SK-N-SH treated with all-trans-retinoic acid at 6 μM for 48 hours (cell line): ENCODE data around the gene SPTLC1.
"Not testable (repeated sequence)": the region's sequence is repeated elsewhere in the genome, so short reads cannot be mapped to it uniquely, and the experiment has no call there.

Source experiments
- ATAC-seq: fragments of 200-7000 bp; cut with Tn5 transposase; 3 replicates; pipeline ENCODE4 v1.9.1; 2020; ENCODE audit warnings: mild to moderate bottlenecking, moderate library complexity
- ARNTL ChIP-seq: fragments of 450-650 bp; formaldehyde crosslinking; IDR thresholded peaks from 2 replicates; pipeline ENCODE4 v1.5.0; 2020; ENCODE audit warnings: low read depth, mild to moderate bottlenecking, moderate library complexity, borderline replicate concordance
- BACH2 ChIP-seq: fragments of 250-450 bp; sonication (Bioruptor Pico); IDR thresholded peaks from 2 replicates; pipeline ENCODE4 v1.9.0; 2021; ENCODE audit warnings: mild to moderate bottlenecking, borderline replicate concordance
- CSDC2 ChIP-seq: fragments of 250-450 bp; sonication (Bioruptor Pico); IDR thresholded peaks from 2 replicates; pipeline ENCODE4 v1.5.0; 2020; ENCODE audit warnings: mild to moderate bottlenecking, moderate library complexity
- GLIS3 ChIP-seq: fragments of 250-450 bp; sonication (Bioruptor Pico); IDR thresholded peaks from 2 replicates; pipeline ENCODE4 v1.5.0; 2020; ENCODE audit warnings: mild to moderate bottlenecking, moderate library complexity
- PPARA ChIP-seq: fragments of 250-450 bp; sonication (Bioruptor Pico); IDR thresholded peaks from 2 replicates; pipeline ENCODE4 v1.5.0; 2020; ENCODE audit warnings: mild to moderate bottlenecking, borderline replicate concordance
- RARB ChIP-seq: fragments of 250-450 bp; sonication (Bioruptor Pico); IDR thresholded peaks from 2 replicates; pipeline ENCODE4 v1.8.0; 2021; ENCODE audit warnings: mild to moderate bottlenecking, moderate library complexity
- SNAI2 ChIP-seq: fragments of 250-450 bp; sonication (Bioruptor Pico); IDR thresholded peaks from 2 replicates; pipeline ENCODE4 v1.5.0; 2020; ENCODE audit warnings: mild to moderate bottlenecking, moderate library complexity
- TCF4 ChIP-seq: fragments of 250-450 bp; sonication (Bioruptor Pico); IDR thresholded peaks from 2 replicates; pipeline ENCODE4 v1.8.0; 2021; ENCODE audit warnings: mild to moderate bottlenecking, moderate library complexity, borderline replicate concordance
- TSHZ2 ChIP-seq: fragments of 250-450 bp; sonication (Bioruptor Pico); IDR thresholded peaks from 2 replicates; pipeline ENCODE4 v1.5.0; 2020; ENCODE audit warnings: mild to moderate bottlenecking, moderate library complexity
- ZC3H10 ChIP-seq: fragments of 250-450 bp; sonication (Bioruptor Pico); IDR thresholded peaks from 2 replicates; pipeline ENCODE4 v1.5.1; 2021; ENCODE audit warnings: mild to moderate bottlenecking, moderate library complexity
- ZFP3 ChIP-seq: fragments of 250-450 bp; sonication (Bioruptor Pico); IDR thresholded peaks from 2 replicates; pipeline ENCODE4 v1.5.0; 2020; ENCODE audit warnings: mild to moderate bottlenecking, moderate library complexity
- ZFP30 ChIP-seq: fragments of 450-650 bp; formaldehyde crosslinking; IDR thresholded peaks from 2 replicates; pipeline ENCODE4 v1.5.0; 2022; ENCODE audit warnings: mild to moderate bottlenecking, moderate library complexity
- ZNF565 ChIP-seq: fragments of 450-650 bp; formaldehyde crosslinking; conservative IDR thresholded peaks from 2 replicates; pipeline ENCODE4 v1.5.0; 2020; ENCODE audit warnings: low read depth, mild to moderate bottlenecking, moderate library complexity
- ZNF70 ChIP-seq: fragments of 450-650 bp; formaldehyde crosslinking; IDR thresholded peaks from 2 replicates; pipeline ENCODE4 v1.5.0; 2020; ENCODE audit warnings: mild to moderate bottlenecking, moderate library complexity
- ZNF8 ChIP-seq: fragments of 450-650 bp; formaldehyde crosslinking; IDR thresholded peaks from 2 replicates; pipeline ENCODE4 v1.5.0; 2020; ENCODE audit warnings: mild to moderate bottlenecking, moderate library complexity
- TF ChIP-seq, protein P1 (sequence below): fragments of 250-450 bp; sonication (Bioruptor Pico); IDR thresholded peaks from 2 replicates; pipeline ENCODE4 v1.8.0; 2020; ENCODE audit warnings: mild to moderate bottlenecking, moderate library complexity, borderline replicate concordance
- TF ChIP-seq, protein P2 (sequence below): fragments of 250-450 bp; sonication (Bioruptor Pico); IDR thresholded peaks from 2 replicates; pipeline ENCODE4 v1.5.1; 2020; ENCODE audit warnings: low read depth, mild to moderate bottlenecking, moderate library complexity

The SPTLC1 gene

GRCh38 chr9:92026206-92027002, 88.8 kb downstream of the SPTLC1 start (continued):
- no peak for TF ChIP-seq TSHZ2 (CRISPR knock-in tag)
- TF ChIP-seq TCF4 (CRISPR knock-in tag), result no peak
- no peak for TF ChIP-seq RARB (CRISPR knock-in tag)
- TF ChIP-seq, protein P1, sequence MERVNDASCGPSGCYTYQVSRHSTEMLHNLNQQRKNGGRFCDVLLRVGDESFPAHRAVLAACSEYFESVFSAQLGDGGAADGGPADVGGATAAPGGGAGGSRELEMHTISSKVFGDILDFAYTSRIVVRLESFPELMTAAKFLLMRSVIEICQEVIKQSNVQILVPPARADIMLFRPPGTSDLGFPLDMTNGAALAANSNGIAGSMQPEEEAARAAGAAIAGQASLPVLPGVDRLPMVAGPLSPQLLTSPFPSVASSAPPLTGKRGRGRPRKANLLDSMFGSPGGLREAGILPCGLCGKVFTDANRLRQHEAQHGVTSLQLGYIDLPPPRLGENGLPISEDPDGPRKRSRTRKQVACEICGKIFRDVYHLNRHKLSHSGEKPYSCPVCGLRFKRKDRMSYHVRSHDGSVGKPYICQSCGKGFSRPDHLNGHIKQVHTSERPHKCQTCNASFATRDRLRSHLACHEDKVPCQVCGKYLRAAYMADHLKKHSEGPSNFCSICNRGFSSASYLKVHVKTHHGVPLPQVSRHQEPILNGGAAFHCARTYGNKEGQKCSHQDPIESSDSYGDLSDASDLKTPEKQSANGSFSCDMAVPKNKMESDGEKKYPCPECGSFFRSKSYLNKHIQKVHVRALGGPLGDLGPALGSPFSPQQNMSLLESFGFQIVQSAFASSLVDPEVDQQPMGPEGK (CRISPR knock-in tag), result no peak
- no peak for TF ChIP-seq ZC3H10 (CRISPR knock-in tag)
- no peak for TF ChIP-seq ZFP3 (CRISPR knock-in tag)
- TF ChIP-seq SNAI2, result no peak
- TF ChIP-seq CSDC2 (CRISPR knock-in tag), result no peak
- TF ChIP-seq ZNF565 (CRISPR knock-in tag), result no peak
- no peak for TF ChIP-seq ZNF70 (CRISPR knock-in tag)
- TF ChIP-seq, protein P2, sequence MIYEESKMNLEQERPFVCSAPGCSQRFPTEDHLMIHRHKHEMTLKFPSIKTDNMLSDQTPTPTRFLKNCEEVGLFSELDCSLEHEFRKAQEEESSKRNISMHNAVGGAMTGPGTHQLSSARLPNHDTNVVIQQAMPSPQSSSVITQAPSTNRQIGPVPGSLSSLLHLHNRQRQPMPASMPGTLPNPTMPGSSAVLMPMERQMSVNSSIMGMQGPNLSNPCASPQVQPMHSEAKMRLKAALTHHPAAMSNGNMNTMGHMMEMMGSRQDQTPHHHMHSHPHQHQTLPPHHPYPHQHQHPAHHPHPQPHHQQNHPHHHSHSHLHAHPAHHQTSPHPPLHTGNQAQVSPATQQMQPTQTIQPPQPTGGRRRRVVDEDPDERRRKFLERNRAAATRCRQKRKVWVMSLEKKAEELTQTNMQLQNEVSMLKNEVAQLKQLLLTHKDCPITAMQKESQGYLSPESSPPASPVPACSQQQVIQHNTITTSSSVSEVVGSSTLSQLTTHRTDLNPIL (CRISPR knock-in tag), result no peak

DNA sequence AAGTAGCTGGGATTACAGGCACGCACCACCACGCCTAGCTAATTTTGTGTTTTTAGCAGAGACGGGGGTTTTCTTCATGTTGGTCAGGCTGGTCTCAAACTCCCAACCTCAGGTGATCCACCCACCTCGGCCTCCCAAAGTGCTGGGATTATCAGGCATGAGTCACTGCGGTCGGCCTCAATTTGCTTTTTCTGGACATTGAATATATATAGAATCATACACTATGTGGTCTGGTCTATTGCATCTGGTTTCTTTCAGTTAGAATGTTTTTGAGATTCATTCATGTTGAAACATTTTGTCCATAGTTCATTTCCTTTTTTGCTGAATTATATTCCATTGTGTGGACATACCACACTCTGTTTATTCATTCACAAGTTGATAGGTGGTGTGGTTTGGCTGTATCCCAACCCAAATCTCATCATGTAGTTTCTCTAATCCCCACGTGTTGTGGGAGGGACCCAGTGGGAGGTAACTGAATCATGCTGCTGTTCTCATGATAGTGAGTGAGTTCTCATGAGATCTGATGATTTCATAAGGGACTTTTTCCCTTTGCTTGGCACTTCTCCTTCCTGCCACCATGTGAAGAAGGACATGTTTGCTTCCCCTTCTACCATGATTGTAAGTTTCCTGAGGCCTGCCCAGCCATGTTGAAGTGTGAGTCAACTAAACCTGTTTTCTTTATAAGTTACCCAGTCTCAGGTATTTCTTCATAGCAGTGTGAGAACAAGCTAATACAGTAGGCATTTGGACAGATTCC, 93.2 kb downstream of the SPTLC1 start:
- ATAC-seq, result not testable (repeated sequence)
- peak; percentile 37; the same call in 1 of the 2 replicates for TF ChIP-seq ZNF8 (CRISPR knock-in tag)

DNA sequence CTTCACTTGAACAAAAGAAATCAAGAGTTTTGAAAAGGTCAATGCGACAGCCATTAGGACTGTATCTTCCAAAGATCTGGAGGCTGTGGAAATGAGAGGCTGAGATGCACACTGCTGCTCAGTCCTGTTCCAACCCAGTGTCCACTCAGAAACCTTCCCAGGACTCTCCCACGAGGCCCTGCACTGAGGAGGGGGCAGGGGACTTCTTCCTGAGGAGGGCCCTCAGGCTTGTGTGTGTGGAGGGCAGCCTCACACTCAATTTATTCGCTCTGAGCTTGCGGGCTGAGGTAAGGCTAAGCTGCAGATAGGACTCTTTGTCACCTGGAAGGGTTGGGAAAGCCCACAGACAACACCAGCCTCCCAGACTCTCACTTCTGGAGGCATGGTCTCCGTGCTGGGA, 95.6 kb downstream of the SPTLC1 start:
- ATAC-seq, result no peak
- TF ChIP-seq, protein P1 (CRISPR knock-in tag), result no peak
- TF ChIP-seq ZFP30 (CRISPR knock-in tag) (no peak), GLIS3 (no peak)

DNA sequence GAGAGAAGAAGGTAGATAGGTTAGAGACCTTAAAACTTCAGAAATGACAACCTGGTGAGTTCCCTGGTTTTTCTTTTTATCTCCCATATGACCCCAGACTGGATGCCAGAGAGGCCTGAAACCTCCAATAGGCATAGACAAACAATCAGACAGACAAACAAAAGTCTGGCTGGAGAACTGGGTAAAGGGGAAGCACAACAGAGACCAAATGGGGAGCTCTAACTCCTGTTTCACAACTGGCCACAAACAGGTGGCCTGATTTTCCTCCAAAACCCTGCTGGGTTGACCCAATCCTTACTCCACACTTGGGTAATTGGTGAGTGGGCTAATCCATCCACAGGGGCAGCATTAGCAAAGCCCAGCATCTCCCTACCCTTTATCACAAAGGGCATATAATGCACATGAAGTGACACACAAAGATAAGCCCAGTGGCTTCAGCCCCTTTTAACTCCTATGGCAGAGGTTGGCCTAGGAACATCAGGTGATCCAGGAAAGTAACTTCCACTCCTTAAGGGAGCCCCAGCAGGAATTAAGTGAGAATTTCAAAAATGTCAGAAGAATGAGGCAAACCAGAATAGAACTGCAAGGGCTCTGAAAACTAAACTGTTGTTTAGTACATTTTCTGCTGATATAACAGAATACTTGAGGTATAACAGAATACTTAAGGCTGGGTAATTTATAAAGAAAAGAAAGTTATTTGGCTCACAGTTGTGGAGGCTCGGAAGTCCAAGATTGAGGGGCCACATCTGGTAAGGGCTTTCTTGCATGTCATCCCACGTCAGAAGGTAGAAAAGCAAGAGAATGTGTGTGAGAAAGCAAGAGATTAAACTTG, 104.3 kb downstream of the SPTLC1 start:
- TF ChIP-seq BACH2 (no peak), ARNTL (CRISPR knock-in tag) (no peak), PPARA (no peak)
- ATAC-seq, result no peak

DNA sequence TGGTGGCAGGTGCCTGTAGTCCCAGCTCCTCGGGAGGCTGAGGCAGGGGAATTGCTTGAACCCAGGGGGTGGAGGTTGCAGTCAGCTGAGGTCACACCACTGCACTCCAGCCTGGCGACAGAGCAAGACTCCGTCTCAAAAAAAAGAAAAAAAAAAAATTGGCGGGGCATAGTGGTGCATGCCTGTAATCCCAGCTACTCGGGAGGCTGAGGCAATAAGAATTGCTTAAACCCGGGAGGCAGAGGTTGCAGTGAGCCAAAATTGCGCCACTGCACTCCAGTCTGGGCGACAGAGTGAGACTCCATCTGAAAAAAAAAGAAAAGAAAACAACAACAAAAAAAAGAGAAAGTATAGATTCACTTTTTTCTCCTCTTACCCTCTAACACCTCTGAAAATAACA, 105.0 kb downstream of the SPTLC1 start:
- not testable (repeated sequence) for ATAC-seq
